HG03097 (cell line): Measurements from ENCODE around the gene ANO8.
A peak's percentile ranks its signal among the peaks of the same experiment; 100 is the strongest.
"Not testable (repeated sequence)": the region's sequence is repeated elsewhere in the genome, so short reads cannot be mapped to it uniquely, and the experiment has no call there.

Experiments
- ATAC-seq: cut with Tn5 transposase; IDR thresholded peaks from one replicate; pipeline ENCODE4 v1.9.1; 2021; ENCODE audit not compliant: unreplicated experiment, low FRiP score

ANO8 gene

GRCh38 chr19:17312189-17313113 is 22.2 kb downstream of the ANO8 start:
- no peak for ATAC-seq

- ATAC-seq = no peak
Observed at GRCh38 chr19:17311455-17312188, 23.0 kb downstream of the ANO8 start.

- ATAC-seq = no peak
Observed at GRCh38 chr19:17309965-17310461, 24.6 kb downstream of the ANO8 start.

- peak; percentile 40 for ATAC-seq
Observed at GRCh38 chr19:17309198-17309964, 25.3 kb downstream of the ANO8 start, which contains the start of gene DDA1. DDA1 (plus strand) TSS chr19:17309563; CDS start chr19:17309655, 92 bp downstream.

GRCh38 chr19:17307876-17308377 is 26.7 kb downstream of the ANO8 start:
- ATAC-seq = no peak

- ATAC-seq = no peak
Observed at GRCh38 chr19:17306285-17306714, 28.4 kb downstream of the ANO8 start.

GRCh38 chr19:17305517-17306284 is 29.0 kb downstream of the ANO8 start, which contains the start of gene MRPL34:
MRPL34 (plus strand) TSS chr19:17305872; CDS start chr19:17305893, 21 bp downstream.
- peak; percentile 79 for ATAC-seq

- ATAC-seq = no peak
Observed at GRCh38 chr19:17305216-17305516, 29.5 kb downstream of the ANO8 start.

GRCh38 chr19:17304386-17305215 is 30.1 kb downstream of the ANO8 start:
- ATAC-seq = no peak

- ATAC-seq = no peak
Observed at GRCh38 chr19:17303940-17304267, 30.8 kb downstream of the ANO8 start.

- ATAC-seq = peak; percentile 50
Observed at GRCh38 chr19:17303167-17303939, 31.3 kb downstream of the ANO8 start, which contains the start of gene ABHD8. ABHD8 (minus strand) TSS chr19:17303425; CDS start chr19:17301616, 1,809 bp downstream.

GRCh38 chr19:17302391-17303166 is 32.1 kb downstream of the ANO8 start:
- ATAC-seq = no peak

- ATAC-seq = no peak
Observed at GRCh38 chr19:17300992-17301619, 33.5 kb downstream of the ANO8 start.

GRCh38 chr19:17296976-17297375 is 37.7 kb downstream of the ANO8 start:
- ATAC-seq = no peak

- ATAC-seq = no peak
Observed at GRCh38 chr19:17296273-17296672, 38.4 kb downstream of the ANO8 start.

- not testable (repeated sequence) for ATAC-seq
Observed at GRCh38 chr19:17295551-17295950, 39.1 kb downstream of the ANO8 start.
